Fibroblast of the aortic adventitia (primary cell): ENCODE results near the gene ENDOD1. TPM values are rescaled to one million over a fixed set of nuclear protein-coding genes. Genes with fewer than 3 reads are reported as not detected.
A peak's percentile ranks its signal among the peaks of the same experiment; 100 is the strongest.

Source experiments
- DNase-seq: peaks from one replicate; pipeline ENCODE4 v3.0.0-alpha.2; 2010; ENCODE audit warnings: low read depth
- H3K4me3 ChIP-seq: 2 replicates; pipeline ENCODE4 v1.5.1; 2011; ENCODE audit warnings: low read depth, mild to moderate bottlenecking, control low read depth, low read length, moderate library complexity
- total RNA-seq: library from RNA; depleted of rRNA; stranded (reverse); fragments of >200 nt; gene quantifications from 2 replicates; pipeline ENCODE4 v1.2.3, GENCODE V29; 2012; ENCODE audit warnings: low replicate concordance
- TF ChIP-seq, protein P1 (sequence below): IDR thresholded peaks from 2 replicates; pipeline ENCODE4 v1.5.1; 2011; ENCODE audit warnings: mild to moderate bottlenecking, low read length, control low read depth, inconsistent platforms; ENCODE audit not compliant: insufficient read depth

The ENDOD1 gene
- total RNA-seq, 1 donor: 39.8 TPM

DNA sequence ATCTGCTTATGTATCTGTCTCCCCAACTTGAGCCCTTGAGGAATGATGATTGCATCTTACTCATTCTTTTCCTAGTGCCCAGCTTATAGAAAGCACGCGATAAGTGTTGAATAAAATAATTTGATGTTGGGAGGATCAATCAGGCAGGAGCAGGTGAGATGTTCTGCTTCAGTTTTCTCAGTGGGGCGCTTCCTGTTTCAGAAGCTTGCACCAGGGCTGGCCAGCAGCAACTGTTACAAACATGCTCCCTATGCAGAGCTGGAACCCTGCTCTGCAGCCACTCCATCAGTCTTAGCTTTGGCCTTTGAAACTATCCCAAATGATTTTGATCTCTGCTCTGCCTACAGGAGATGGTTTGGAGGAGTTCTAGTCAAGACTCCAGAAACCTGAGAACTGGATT is 3.9 kb downstream of the ENDOD1 start:
- TF ChIP-seq, protein P1, sequence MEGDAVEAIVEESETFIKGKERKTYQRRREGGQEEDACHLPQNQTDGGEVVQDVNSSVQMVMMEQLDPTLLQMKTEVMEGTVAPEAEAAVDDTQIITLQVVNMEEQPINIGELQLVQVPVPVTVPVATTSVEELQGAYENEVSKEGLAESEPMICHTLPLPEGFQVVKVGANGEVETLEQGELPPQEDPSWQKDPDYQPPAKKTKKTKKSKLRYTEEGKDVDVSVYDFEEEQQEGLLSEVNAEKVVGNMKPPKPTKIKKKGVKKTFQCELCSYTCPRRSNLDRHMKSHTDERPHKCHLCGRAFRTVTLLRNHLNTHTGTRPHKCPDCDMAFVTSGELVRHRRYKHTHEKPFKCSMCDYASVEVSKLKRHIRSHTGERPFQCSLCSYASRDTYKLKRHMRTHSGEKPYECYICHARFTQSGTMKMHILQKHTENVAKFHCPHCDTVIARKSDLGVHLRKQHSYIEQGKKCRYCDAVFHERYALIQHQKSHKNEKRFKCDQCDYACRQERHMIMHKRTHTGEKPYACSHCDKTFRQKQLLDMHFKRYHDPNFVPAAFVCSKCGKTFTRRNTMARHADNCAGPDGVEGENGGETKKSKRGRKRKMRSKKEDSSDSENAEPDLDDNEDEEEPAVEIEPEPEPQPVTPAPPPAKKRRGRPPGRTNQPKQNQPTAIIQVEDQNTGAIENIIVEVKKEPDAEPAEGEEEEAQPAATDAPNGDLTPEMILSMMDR: no peak
- DNase-seq: no peak

DNA sequence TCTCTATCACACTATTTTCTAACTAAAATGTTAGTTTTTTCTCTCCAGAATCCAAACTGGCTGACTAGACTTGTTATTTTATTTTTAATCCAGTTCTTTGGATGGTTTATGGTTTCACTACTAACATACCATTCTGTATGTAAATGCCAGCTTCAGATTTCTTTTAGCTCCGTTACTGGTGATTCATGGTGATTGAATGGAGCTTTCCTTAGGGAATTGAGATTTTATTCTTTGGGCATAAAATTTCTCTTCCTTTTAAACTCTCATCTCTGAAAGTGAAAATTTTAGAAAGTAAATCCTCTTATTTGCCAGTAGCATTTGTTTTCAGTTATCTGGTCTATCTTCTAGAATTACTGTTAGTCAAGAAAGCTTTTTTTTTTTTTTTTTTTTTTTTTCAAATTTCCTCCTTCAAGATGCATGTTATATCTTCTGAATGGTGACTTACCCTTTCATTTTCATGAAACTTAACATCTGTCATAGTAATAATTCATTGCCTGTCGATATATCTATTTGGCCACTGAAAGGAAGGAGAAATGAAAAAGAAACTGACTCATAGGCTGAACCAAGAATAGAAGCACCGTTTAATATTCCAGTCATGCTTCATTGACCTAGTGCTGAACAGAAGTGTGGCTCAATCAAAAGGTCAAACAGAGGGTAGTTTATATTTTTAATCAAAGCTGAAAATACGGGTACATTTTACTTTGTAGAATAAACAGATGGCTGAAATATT is 6.4 kb downstream of the ENDOD1 start:
- TF ChIP-seq, protein P1: no peak
- DNase-seq: peak; percentile 78
- no peak overlapping the region for H3K4me3 ChIP-seq

More for the DNA sequence above, 3.9 kb downstream of the ENDOD1 start:
- H3K4me3 ChIP-seq: no peak overlapping the region

- DNase-seq: no peak
- TF ChIP-seq, protein P1: no peak
- no peak overlapping the region for H3K4me3 ChIP-seq
These were observed 7.6 kb downstream of the ENDOD1 start for GRCh38 chr11:95097209-95097608.

DNA sequence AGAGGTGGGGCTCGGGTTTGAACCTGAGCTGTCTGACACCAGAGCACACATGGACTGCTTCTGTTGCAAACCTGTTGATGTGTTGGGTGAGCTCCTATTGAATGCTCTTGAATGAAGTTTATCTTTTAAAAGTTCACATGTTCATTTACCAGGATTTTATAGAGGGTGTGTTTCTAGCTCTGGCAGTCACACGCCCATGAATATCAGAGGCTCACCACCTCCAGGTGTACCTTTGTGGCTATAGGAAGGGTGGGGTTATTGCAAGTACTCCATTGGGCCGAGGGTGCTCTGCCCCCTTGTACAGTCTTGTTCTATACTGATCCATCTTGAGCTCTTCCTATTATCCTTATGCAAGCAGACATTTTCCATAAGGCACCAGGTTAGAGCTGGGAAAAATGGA is 9.2 kb downstream of the ENDOD1 start:
- TF ChIP-seq, protein P1: no peak
- DNase-seq: no peak
- H3K4me3 ChIP-seq: no peak overlapping the region

DNA sequence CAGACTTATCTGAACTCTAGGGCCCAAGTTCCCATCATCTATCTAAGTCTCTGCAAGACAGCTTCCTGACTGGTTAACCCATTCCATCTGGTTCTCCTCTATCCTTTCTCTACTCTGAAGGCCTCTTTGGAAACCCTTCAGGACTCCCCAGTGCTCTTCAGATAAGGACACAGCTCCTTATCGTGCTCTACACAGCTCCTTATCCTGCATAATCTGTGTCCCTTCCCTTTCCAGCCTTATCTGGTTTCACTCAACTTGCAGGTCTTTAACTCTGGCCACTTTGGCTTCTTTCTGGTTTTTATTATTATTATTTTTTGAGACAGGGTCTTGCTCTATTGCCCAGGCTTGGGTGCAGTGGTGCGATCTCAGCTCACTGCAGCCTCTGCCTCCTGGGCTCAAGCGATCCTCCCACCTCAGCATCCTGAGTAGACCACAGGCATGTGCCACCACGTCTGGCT is 10.6 kb downstream of the ENDOD1 start:
- DNase-seq: no peak
- TF ChIP-seq, protein P1: no peak
- no peak overlapping the region for H3K4me3 ChIP-seq

DNA sequence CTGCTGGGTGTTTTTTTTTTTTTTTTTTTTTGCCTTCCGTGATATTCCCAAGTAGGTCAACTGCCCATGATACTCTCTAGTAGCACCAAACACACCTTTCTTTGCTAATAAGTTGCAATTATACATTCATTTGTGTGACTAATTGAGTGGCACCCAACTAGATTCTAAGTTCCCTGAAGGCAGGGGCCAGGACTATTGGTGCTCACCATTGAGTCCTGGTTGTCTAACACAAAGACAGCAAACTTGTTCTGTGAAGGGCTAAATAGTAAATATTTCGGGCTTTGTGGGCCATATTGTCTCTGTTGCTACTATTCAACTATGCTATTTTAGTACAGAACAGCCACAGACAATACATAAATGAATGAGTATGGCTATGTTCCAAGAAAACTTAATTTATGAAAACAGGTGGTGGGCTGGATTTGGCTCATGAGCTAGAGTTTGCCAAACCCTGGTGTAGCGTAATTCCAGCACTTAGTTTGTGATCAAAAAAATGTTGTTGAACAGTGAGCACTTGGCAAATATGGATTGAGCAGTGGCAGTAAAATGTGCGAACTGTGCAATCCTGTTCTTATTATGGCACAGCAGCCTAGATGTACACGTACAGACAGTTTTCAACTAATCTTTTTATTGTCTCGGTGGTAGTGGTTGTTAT is 11.3 kb downstream of the ENDOD1 start:
- H3K4me3 ChIP-seq: no peak overlapping the region
- DNase-seq: no peak
- TF ChIP-seq, protein P1: no peak
